ENCODE data around the gene RAD52. TPM values are rescaled to one million over a fixed set of nuclear protein-coding genes. Genes with fewer than 3 reads are reported as not detected.

Gene RAD52
- polyA plus RNA-seq, 1 donor from 2014 or later, result 25.5 TPM

GRCh38 chr12:905261-906031 is 44.0 kb downstream of the RAD52 start:
- Histone ChIP-seq H3K79me2 (replicated peaks; ENCODE audit: insufficient read depth, low read length) (no peaks in the 10 kb centered on the region), H3K27me3 (ENCODE audit: insufficient read depth, low read depth, low read length) (no peaks in the 10 kb centered on the region), H2AFZ (ENCODE audit: low read depth, low read length) (no peak overlapping the region), H3K27ac (ENCODE audit: low read length) (no peak overlapping the region), H3K9ac (ENCODE audit: low read length) (no peak overlapping the region), H3K4me2 (ENCODE audit: low read length) (no peak overlapping the region), H4K20me1 (ENCODE audit: insufficient read depth) (no peaks in the 10 kb centered on the region), H3K9me3 (ENCODE audit: low read length) (no peaks in the 10 kb centered on the region), H3K4me3 (ENCODE audit: low read length) (no peak overlapping the region), H3K36me3 (ENCODE audit: insufficient read depth, low read length) (peaks cover 5% of the 10 kb centered on the region), H3F3A (ENCODE audit: insufficient read depth, low read length, poor library complexity, severe bottlenecking) (no peaks in the 10 kb centered on the region), H3K9me2 (ENCODE audit: insufficient read depth, low read length) (no peaks in the 10 kb centered on the region)
- no peak for TF ChIP-seq REST (IDR thresholded peaks at IDR 0.05; ENCODE audit: borderline replicate concordance)
- TF ChIP-seq SMC3 (conservative IDR thresholded peaks at IDR 0.05; ENCODE audit: poor library complexity), result no peak
- no peak for TF ChIP-seq CTCF (IDR thresholded peaks at IDR 0.05; ENCODE audit: poor library complexity, severe bottlenecking)
- no peak for TF ChIP-seq MXI1 (conservative IDR thresholded peaks at IDR 0.05; ENCODE audit: poor library complexity, severe bottlenecking)
- no peak for TF ChIP-seq TAF1 (IDR thresholded peaks at IDR 0.05; ENCODE audit: low read depth)
- no peak for TF ChIP-seq RAD21 (conservative IDR thresholded peaks at IDR 0.05)
- no peak for TF ChIP-seq EZH2 (IDR thresholded peaks at IDR 0.05; ENCODE audit: borderline replicate concordance, insufficient read depth, low read length, poor library complexity, severe bottlenecking)
- no peak for TF ChIP-seq EP300 (conservative IDR thresholded peaks at IDR 0.05; ENCODE audit: poor library complexity, severe bottlenecking)
- TF ChIP-seq POLR2AphosphoS5 (IDR thresholded peaks at IDR 0.05), result no peak

- Histone ChIP-seq H3K4me3 (ENCODE audit: low read length) (no peak overlapping the region), H3K4me2 (ENCODE audit: low read length) (no peak overlapping the region), H3F3A (ENCODE audit: insufficient read depth, low read length, poor library complexity, severe bottlenecking) (no peaks in the 10 kb centered on the region), H3K9me2 (ENCODE audit: insufficient read depth, low read length) (no peaks in the 10 kb centered on the region), H3K79me2 (replicated peaks; ENCODE audit: insufficient read depth, low read length) (no peaks in the 10 kb centered on the region), H3K27ac (ENCODE audit: low read length) (no peak overlapping the region), H4K20me1 (ENCODE audit: insufficient read depth) (no peaks in the 10 kb centered on the region), H3K9me3 (ENCODE audit: low read length) (no peaks in the 10 kb centered on the region), H2AFZ (ENCODE audit: low read depth, low read length) (no peak overlapping the region), H3K36me3 (ENCODE audit: insufficient read depth, low read length) (peaks cover 5% of the 10 kb centered on the region), H3K9ac (ENCODE audit: low read length) (no peak overlapping the region), H3K27me3 (ENCODE audit: insufficient read depth, low read depth, low read length) (no peaks in the 10 kb centered on the region)
- no peak for TF ChIP-seq RAD21 (conservative IDR thresholded peaks at IDR 0.05)
- TF ChIP-seq MXI1 (conservative IDR thresholded peaks at IDR 0.05; ENCODE audit: poor library complexity, severe bottlenecking), result no peak
- no peak for TF ChIP-seq EP300 (conservative IDR thresholded peaks at IDR 0.05; ENCODE audit: poor library complexity, severe bottlenecking)
These were observed 45.5 kb downstream of the RAD52 start for GRCh38 chr12:904010-904414.

Data from neural cell (in vitro differentiated cells).